Activated B cell treated with CpG ODN at 0.5 μM for 24 hours (primary cell): ENCODE measurements around the gene MPHOSPH9. TPM values are rescaled to one million over a fixed set of nuclear protein-coding genes. Genes with fewer than 3 reads are reported as not detected.

Experiments used
- ATAC-seq: fragments of 200-7000 bp; cut with Tn5 transposase; one replicate; pipeline ENCODE4 v1.10.0; 2021; ENCODE audit warnings: low read depth, mild to moderate bottlenecking, moderate library complexity
- CTCF ChIA-PET: fragments of 350-600 bp; sonication (Branson Sonifier 250); formaldehyde crosslinking; loops from one replicate; lab custom pipeline; 2021; ENCODE audit warnings: antibody characterized with exemption; lab: Charles Lee
- POLR2A ChIA-PET: fragments of 350-600 bp; sonication (Branson Sonifier 250); formaldehyde crosslinking; loops from one replicate; lab custom pipeline; 2021; ENCODE audit warnings: antibody characterized with exemption; lab: Charles Lee
- DNase-seq: peaks from one replicate; pipeline ENCODE4 v3.0.0; 2022
- H3K27ac Mint-ChIP-seq: one replicate; pipeline ENCODE4 v1.8.0; 2020; ENCODE audit warnings: mixed read lengths
- H3K27me3 Mint-ChIP-seq: one replicate; pipeline ENCODE4 v1.8.0; 2021; ENCODE audit warnings: mixed read lengths
- H3K36me3 Mint-ChIP-seq: one replicate; pipeline ENCODE4 v1.8.0; 2021; ENCODE audit warnings: low read depth, mixed read lengths
- H3K4me1 Mint-ChIP-seq: one replicate; pipeline ENCODE4 v1.8.0; 2021; ENCODE audit warnings: mixed read lengths
- H3K4me3 Mint-ChIP-seq: one replicate; pipeline ENCODE4 v1.8.0; 2020; ENCODE audit warnings: mild to moderate bottlenecking, mixed read lengths
- H3K9me3 Mint-ChIP-seq: one replicate; pipeline ENCODE4 v1.8.0; 2020; ENCODE audit warnings: mixed read lengths
- CTCF ChIP-seq: fragments of 200-600 bp; IDR thresholded peaks from one replicate; pipeline ENCODE4 v1.8.0; 2022; ENCODE audit warnings: antibody characterized with exemption, mild to moderate bottlenecking
- intact Hi-C: fragments of 100-400 bp; cut with micrococcal nuclease; formaldehyde crosslinking; loops from one replicate; pipeline ENCODE4 v1.15.1; 2024
- total RNA-seq: library from RNA; stranded (reverse); gene quantifications from 2 replicates; pipeline ENCODE4 v1.2.3, GENCODE V29; 2022

The MPHOSPH9 gene
- total RNA-seq, 1 donor from 2014 or later: 47.2 TPM

GRCh38 chr12:123160801-123161487 is 72.0 kb downstream of the MPHOSPH9 start:
- Mint-ChIP-seq H3K4me1 (peaks cover 3% of the 10 kb centered on the region), H3K27ac (no peak overlapping the region)
- TF ChIP-seq CTCF: no peak

GRCh38 chr12:123153906-123154305 is 79.0 kb downstream of the MPHOSPH9 start:
- H3K27ac Mint-ChIP-seq: no peak overlapping the region
- H3K4me3 Mint-ChIP-seq: no peak overlapping the region
- H3K27me3 Mint-ChIP-seq: no peaks in the 10 kb centered on the region
- intact Hi-C loops: loop anchor here (5.0 kb wide), 1 partner anchor 172 kb away; the partner anchor contains the start of gene ARL6IP4
- DNase-seq (no peak), ATAC-seq (no peak)
- no peak for TF ChIP-seq CTCF
- ChIA-PET CTCF (interaction anchor here (0.6 to 1.5 kb wide), 4 partner anchors 79 to 293 kb away, joined by 3 to 5 read pairs (median 4); partner anchors contain the start of genes MPHOSPH9 and MTRFR), POLR2A (interaction anchor here (0.6 to 1.2 kb wide), 6 partner anchors 9 to 318 kb away, joined by 3 to 13 read pairs (median 4); partner anchors contain the start of genes MPHOSPH9, MTRFR and OGFOD2)
- no peaks in the 10 kb centered on the region for H3K36me3 Mint-ChIP-seq
- H3K9me3 Mint-ChIP-seq: no peaks in the 10 kb centered on the region
- H3K4me1 Mint-ChIP-seq: peaks cover 18% of the 10 kb centered on the region

More at GRCh38 chr12:123160801-123161487, 72.0 kb downstream of the MPHOSPH9 start:
- ChIA-PET CTCF (interaction anchor here (0.7 kb wide), 1 partner anchor 14 kb away, joined by 3 read pairs; no protein-coding TSS in a partner anchor), POLR2A (interaction anchor here (1.3 kb wide), 1 partner anchor 77 kb away, joined by 4 read pairs; no protein-coding TSS in a partner anchor)
- no peak for ATAC-seq
- H3K36me3 Mint-ChIP-seq: peaks cover 50% of the 10 kb centered on the region
- intact Hi-C loops: no loop called here
- H3K9me3 Mint-ChIP-seq: no peaks in the 10 kb centered on the region
- H3K4me3 Mint-ChIP-seq: no peak overlapping the region
- no peaks in the 10 kb centered on the region for H3K27me3 Mint-ChIP-seq
- no peak for DNase-seq

- CTCF ChIA-PET: interaction anchor here (4.9 kb wide), 1 partner anchor 109 kb away, joined by 33 read pairs; no protein-coding TSS in a partner anchor
- H3K36me3 Mint-ChIP-seq: no peaks in the 10 kb centered on the region
- H3K27ac Mint-ChIP-seq: no peak overlapping the region
- no peak for TF ChIP-seq CTCF
- no peak overlapping the region for H3K4me3 Mint-ChIP-seq
- no peaks in the 10 kb centered on the region for H3K27me3 Mint-ChIP-seq
- H3K9me3 Mint-ChIP-seq: no peaks in the 10 kb centered on the region
- intact Hi-C loops: loop anchor here (5.0 kb wide), 1 partner anchor 171 kb away; the partner anchor contains the start of gene ARL6IP4
- DNase-seq (no peak), ATAC-seq (no peak)
- POLR2A ChIA-PET: interaction anchor here (0.7 to 2.3 kb wide), 4 partner anchors 37 to 178 kb away, joined by 3 to 10 read pairs (median 4); partner anchors contain the start of genes MPHOSPH9, MTRFR and OGFOD2
- peaks cover 28% of the 10 kb centered on the region for H3K4me1 Mint-ChIP-seq
Observed at GRCh38 chr12:123152833-123153232, 80.1 kb downstream of the MPHOSPH9 start.

GRCh38 chr12:123151457-123152454 is 81.2 kb downstream of the MPHOSPH9 start:
- peak overlapping the region; percentile 81 for H3K4me3 Mint-ChIP-seq
- DNase-seq: no peak
- H3K4me1 Mint-ChIP-seq: peaks cover 31% of the 10 kb centered on the region
- POLR2A ChIA-PET: interaction anchor here (0.6 to 2.3 kb wide), 7 partner anchors 33 to 616 kb away, joined by 3 to 10 read pairs (median 3); partner anchors contain the start of genes MPHOSPH9 and MTRFR
- CTCF ChIA-PET: interaction anchor here (0.6 to 4.9 kb wide), 4 partner anchors 65 to 175 kb away, joined by 3 to 33 read pairs (median 6); no protein-coding TSS in a partner anchor
- ATAC-seq: no peak
- TF ChIP-seq CTCF: no peak
- H3K27ac Mint-ChIP-seq: peak overlapping the region; percentile 65
- intact Hi-C loops: loop anchor here (1.0 to 5.0 kb wide), 5 partner anchors 37 to 169 kb away; partner anchors contain the start of genes ARL6IP4, MPHOSPH9 and MTRFR
- no peaks in the 10 kb centered on the region for H3K27me3 Mint-ChIP-seq
- no peaks in the 10 kb centered on the region for H3K36me3 Mint-ChIP-seq
- no peaks in the 10 kb centered on the region for H3K9me3 Mint-ChIP-seq
